Astrocyte of the spinal cord (primary cell): ENCODE data around the gene MIB2.

ENCODE experiments used
- DNase-seq: peaks from one replicate; pipeline ENCODE4 v3.0.0; 2011; ENCODE audit warnings: low read depth, low spot score
- H3K4me3 ChIP-seq: 2 replicates; pipeline ENCODE4 v1.5.1; 2011; ENCODE audit warnings: low read depth, mild to moderate bottlenecking, low read length, moderate library complexity
- CTCF ChIP-seq: IDR thresholded peaks from 2 replicates; pipeline ENCODE4 v1.5.1; 2012; ENCODE audit warnings: low read depth, mild to moderate bottlenecking, low read length, inconsistent platforms
- in situ Hi-C: cut with HindIII; loops from 2 replicates; pipeline ENCODE4 v1.10.0; 2017; ENCODE audit warnings: low sequenced_read_pairs

Gene MIB2

DNA sequence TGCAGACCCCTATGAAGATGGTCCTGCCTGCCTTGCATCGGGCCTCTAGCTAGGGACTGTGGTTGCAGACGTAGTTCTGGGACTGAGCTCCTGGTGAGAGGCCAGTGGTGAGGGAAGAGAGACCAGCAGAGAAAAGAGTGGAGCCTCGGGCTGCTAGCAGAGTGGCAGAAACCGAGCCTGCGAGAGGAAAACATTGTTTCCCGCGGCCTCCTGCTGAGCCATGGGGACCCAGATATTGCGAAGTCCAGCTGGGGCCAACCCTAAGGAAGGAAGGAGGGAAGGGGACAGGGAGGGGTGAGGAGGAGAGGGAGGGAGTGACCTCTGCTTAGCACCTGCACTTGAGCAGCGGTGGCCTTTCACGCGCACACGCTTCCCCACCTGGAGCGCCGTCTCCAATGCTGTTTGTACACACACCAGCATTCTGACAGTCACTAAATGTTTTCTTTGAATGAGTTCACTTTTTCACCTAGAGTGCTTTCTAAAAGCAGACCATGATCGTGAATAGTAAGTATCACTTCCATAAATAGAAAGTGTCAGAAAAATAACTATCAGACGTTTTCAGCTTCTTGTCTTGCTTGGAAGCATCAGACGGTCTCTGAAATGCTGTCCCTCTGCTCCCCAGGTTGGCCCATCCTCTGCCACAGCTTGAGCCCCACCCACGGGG is 12.9 kb upstream of the MIB2 start:
- DNase-seq = no peak
- TF ChIP-seq CTCF = no peak
- H3K4me3 ChIP-seq = no peak overlapping the region
- in situ Hi-C loops = no loop called here

GRCh38 chr1:1602968-1603506 is 12.3 kb upstream of the MIB2 start:
- in situ Hi-C loops = no loop called here
- TF ChIP-seq CTCF = no peak
- H3K4me3 ChIP-seq = no peak overlapping the region
- no peak for DNase-seq

DNA sequence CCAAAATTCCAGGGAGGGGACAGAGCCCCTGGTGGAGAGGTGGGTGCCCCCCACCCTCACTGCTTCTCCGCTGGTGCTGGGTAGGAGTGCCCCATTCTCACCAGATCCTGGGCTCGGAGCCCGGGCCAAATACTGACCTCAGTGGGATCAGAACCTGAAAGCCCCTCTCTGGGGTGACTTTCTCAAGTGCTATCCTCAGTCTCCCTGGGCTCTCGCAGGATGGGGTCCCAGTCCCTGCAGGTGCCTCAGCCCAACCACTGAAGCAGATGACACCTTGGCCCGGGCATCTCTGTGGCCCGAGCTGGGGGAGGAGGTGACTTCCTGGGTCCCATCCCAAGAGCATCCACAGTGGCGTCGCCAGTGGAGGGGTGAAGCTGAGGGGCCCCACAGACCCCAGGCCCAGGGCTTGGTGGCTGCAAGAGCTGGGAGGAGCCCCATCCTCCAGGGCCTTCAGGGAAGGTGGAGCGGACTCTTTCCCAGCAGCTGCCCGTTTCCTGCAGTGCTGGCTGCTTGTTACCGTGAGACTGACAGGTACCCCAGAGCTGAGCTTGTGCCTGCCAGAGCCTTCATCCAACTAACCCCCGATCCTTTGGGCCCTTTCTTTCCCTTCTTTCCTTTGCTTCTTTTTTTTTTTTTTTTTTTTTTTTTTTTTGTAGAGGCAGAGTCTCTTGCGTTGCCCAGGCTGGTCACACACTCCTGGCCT is 11.5 kb upstream of the MIB2 start:
- no peak for TF ChIP-seq CTCF
- DNase-seq = no peak
- in situ Hi-C loops = no loop called here
- H3K4me3 ChIP-seq = no peak overlapping the region

DNA sequence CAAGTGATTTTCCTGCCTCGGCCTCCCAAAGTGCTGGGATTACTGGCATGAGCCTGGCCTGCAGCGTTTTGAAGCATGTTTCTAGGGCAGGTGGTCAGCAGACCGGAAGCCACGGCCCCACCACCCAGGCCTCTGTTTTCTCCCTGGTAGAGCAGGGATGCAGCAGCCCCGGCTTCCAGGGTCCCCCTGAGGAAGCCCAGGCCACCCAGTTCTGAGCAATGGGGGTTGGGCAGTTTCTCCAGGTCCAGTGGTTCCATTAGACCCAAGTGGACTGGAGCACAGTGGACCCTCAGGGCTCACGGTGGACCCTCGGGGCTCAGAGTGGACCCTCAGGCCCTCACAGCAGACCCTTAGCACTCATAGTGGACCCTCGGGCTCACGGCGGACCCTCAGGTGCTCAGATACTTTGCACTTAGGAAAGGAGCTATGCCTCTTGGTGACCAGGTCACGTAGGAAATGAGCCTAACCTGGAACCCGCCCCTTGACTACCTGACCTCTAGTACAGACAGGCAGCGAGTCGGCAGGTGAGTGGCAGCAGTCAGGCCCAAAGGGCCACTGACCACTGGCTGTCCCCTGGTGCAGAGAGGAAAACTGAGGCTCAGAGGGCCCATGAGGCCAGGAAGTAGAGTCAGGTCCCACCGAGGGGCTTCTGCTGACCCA is 10.8 kb upstream of the MIB2 start:
- in situ Hi-C loops = no loop called here
- DNase-seq = no peak
- no peak overlapping the region for H3K4me3 ChIP-seq
- no peak for TF ChIP-seq CTCF

DNA sequence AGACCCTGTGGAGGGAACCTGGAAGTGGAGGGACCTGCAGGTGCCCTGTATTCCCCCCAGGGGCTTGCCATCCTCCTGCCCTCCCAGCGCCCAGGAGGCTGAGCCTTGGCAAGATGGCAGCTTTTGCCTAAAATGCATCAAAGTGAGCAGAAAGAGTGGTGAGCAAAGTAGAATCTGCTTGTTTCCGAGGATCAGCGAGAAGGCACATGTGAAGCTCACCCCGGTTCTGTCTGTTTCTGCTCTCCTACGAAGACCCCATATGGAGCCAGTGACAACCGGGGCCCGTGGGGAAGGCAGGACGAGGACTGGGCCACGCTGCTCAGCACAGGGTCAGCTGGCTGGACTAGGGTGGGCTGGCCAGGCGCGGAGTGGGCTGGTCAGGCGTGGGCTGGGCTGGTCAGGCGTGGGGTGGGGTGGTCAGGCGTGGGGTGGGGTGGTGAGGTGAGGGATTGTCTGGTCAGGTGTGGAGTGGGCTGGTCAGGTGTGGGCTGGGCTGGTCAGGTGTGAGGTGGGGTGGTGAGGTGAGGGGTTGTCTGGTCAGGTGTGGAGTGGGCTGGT is 10.2 kb upstream of the MIB2 start:
- in situ Hi-C loops = no loop called here
- DNase-seq = no peak
- H3K4me3 ChIP-seq = no peak overlapping the region
- TF ChIP-seq CTCF = no peak

- no peak for TF ChIP-seq CTCF
- DNase-seq = no peak
- in situ Hi-C loops = no loop called here
Observed at GRCh38 chr1:1605724-1606123, 9.6 kb upstream of the MIB2 start.

More at GRCh38 chr1:1605724-1606123, 9.6 kb upstream of the MIB2 start:
- no peak overlapping the region for H3K4me3 ChIP-seq
